Nephron progenitor cell (in vitro differentiated cells): ENCODE data around the gene CHMP6.
A peak's percentile ranks its signal among the peaks of the same experiment; 100 is the strongest.

ENCODE experiments used
- DNase-seq: peaks from one replicate; pipeline ENCODE4 v3.0.0; 2021
- H3K27ac Mint-ChIP-seq: 2 replicates; pipeline ENCODE4 v1.8.0; 2021; ENCODE audit warnings: mild to moderate bottlenecking, moderate library complexity, mixed read lengths
- H3K27me3 Mint-ChIP-seq: 2 replicates; pipeline ENCODE4 v1.8.0; 2021; ENCODE audit warnings: mild to moderate bottlenecking, low read depth, mixed read lengths; ENCODE audit not compliant: poor library complexity
- H3K36me3 Mint-ChIP-seq: 2 replicates; pipeline ENCODE4 v1.8.0; 2021; ENCODE audit warnings: low read depth, mixed read lengths
- H3K4me1 Mint-ChIP-seq: 2 replicates; pipeline ENCODE4 v1.8.0; 2021; ENCODE audit warnings: mixed read lengths
- H3K4me3 Mint-ChIP-seq: 2 replicates; pipeline ENCODE4 v1.8.0; 2021; ENCODE audit warnings: mild to moderate bottlenecking, moderate library complexity, mixed read lengths
- H3K9me3 Mint-ChIP-seq: 2 replicates; pipeline ENCODE4 v1.8.0; 2021; ENCODE audit warnings: mild to moderate bottlenecking, moderate library complexity, mixed read lengths
- CTCF ChIP-seq: fragments of 200-600 bp; sonication (generic); IDR thresholded peaks from 2 replicates; pipeline ENCODE4 v1.5.0; 2021; ENCODE audit warnings: antibody characterized with exemption

CHMP6 gene

GRCh38 chr17:81040791-81041337 lies 49.2 kb downstream of the CHMP6 start:
- no peak for DNase-seq
- Mint-ChIP-seq H3K4me3 (no peak overlapping the region), H3K27me3 (peaks cover 6% of the 10 kb centered on the region), H3K27ac (no peak overlapping the region), H3K4me1 (peaks cover 74% of the 10 kb centered on the region), H3K9me3 (no peaks in the 10 kb centered on the region), H3K36me3 (no peaks in the 10 kb centered on the region)
- peak; percentile 24 for TF ChIP-seq CTCF

- TF ChIP-seq CTCF: no peak
- Mint-ChIP-seq H3K36me3 (no peaks in the 10 kb centered on the region), H3K4me3 (no peak overlapping the region), H3K27ac (peak overlapping the region; percentile 85), H3K9me3 (no peaks in the 10 kb centered on the region), H3K27me3 (no peaks in the 10 kb centered on the region), H3K4me1 (peaks cover 67% of the 10 kb centered on the region)
- no peak for DNase-seq
Measured at GRCh38 chr17:81042606-81043005, 51.0 kb downstream of the CHMP6 start.

- Mint-ChIP-seq H3K27ac (peak overlapping the region; percentile 88), H3K9me3 (no peaks in the 10 kb centered on the region), H3K27me3 (no peaks in the 10 kb centered on the region), H3K4me3 (peak overlapping the region; percentile 18), H3K36me3 (no peaks in the 10 kb centered on the region), H3K4me1 (peaks cover 67% of the 10 kb centered on the region)
- DNase-seq: no peak
- TF ChIP-seq CTCF: no peak
Measured at GRCh38 chr17:81043319-81043724, 51.7 kb downstream of the CHMP6 start.

- Mint-ChIP-seq H3K4me3 (peak overlapping the region; percentile 18), H3K36me3 (no peaks in the 10 kb centered on the region), H3K9me3 (no peaks in the 10 kb centered on the region), H3K4me1 (peaks cover 71% of the 10 kb centered on the region), H3K27me3 (no peaks in the 10 kb centered on the region), H3K27ac (peak overlapping the region; percentile 90)
- peak; percentile 61 for DNase-seq
- no peak for TF ChIP-seq CTCF
Measured at GRCh38 chr17:81043725-81044427, 52.2 kb downstream of the CHMP6 start.

- no peak overlapping the region for H3K4me3 Mint-ChIP-seq
- H3K27me3 Mint-ChIP-seq: peaks cover 2% of the 10 kb centered on the region
- H3K4me1 Mint-ChIP-seq: peaks cover 71% of the 10 kb centered on the region
- DNase-seq: no peak
- peak overlapping the region; percentile 90 for H3K27ac Mint-ChIP-seq
- no peak for TF ChIP-seq CTCF
- H3K9me3 Mint-ChIP-seq: no peaks in the 10 kb centered on the region
- H3K36me3 Mint-ChIP-seq: no peaks in the 10 kb centered on the region
Measured at GRCh38 chr17:81044428-81044763, 52.8 kb downstream of the CHMP6 start.
